BE2C (cell line): ENCODE data around the gene LAMC2.

Source experiments
- DNase-seq: peaks from one replicate; pipeline ENCODE4 v3.0.0-alpha.2; 2020
- H3K27me3 ChIP-seq: fragments of 250-450 bp; sonication (Bioruptor Pico); 2 replicates; pipeline ENCODE4 v1.5.1; 2020; ENCODE audit warnings: mild to moderate bottlenecking
- H3K36me3 ChIP-seq: fragments of 250-450 bp; sonication (Bioruptor Pico); 2 replicates; pipeline ENCODE4 v1.5.1; 2020; ENCODE audit warnings: mild to moderate bottlenecking
- H3K4me1 ChIP-seq: fragments of 250-450 bp; sonication (Bioruptor Pico); 2 replicates; pipeline ENCODE4 v1.5.1; 2020
- H3K4me3 ChIP-seq: 2 replicates; pipeline ENCODE4 v1.5.1; 2011; ENCODE audit warnings: low read depth, low read length
- H3K9me3 ChIP-seq: fragments of 250-450 bp; sonication (Bioruptor Pico); 2 replicates; pipeline ENCODE4 v1.5.1; 2020
- CTCF ChIP-seq: IDR thresholded peaks from 2 replicates; pipeline ENCODE4 v1.5.1; 2012; ENCODE audit warnings: mild to moderate bottlenecking, low read depth, low read length

LAMC2 gene

DNA sequence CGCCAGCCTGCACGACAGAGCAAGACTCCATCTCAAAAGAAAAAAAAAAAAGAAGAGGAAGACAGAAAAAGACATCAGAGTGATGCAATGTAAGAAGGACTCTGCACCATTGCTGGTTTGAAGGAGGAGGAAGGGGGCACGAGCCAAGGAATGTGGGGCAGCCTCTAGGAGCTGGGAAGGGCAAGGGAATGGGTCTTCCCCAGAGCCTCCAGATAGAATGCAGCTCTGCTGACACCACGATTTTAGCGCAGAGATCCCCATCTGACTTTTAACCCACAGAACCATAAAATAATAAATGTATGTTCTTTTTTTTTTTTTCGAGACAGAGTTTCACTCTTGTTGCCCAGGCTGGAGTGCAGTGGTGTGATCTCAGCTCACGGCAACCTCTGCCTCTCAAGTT is 33.9 kb upstream of the LAMC2 start:
- H3K27me3 ChIP-seq, result no peaks in the 10 kb centered on the region
- no peaks in the 10 kb centered on the region for H3K4me1 ChIP-seq
- no peaks in the 10 kb centered on the region for H3K36me3 ChIP-seq
- H3K9me3 ChIP-seq, result no peaks in the 10 kb centered on the region
- H3K4me3 ChIP-seq, result no peak overlapping the region
- TF ChIP-seq CTCF, result no peak
- DNase-seq, result no peak

- no peaks in the 10 kb centered on the region for H3K4me1 ChIP-seq
- no peak overlapping the region for H3K4me3 ChIP-seq
- no peaks in the 10 kb centered on the region for H3K27me3 ChIP-seq
- H3K9me3 ChIP-seq, result no peaks in the 10 kb centered on the region
- no peak for TF ChIP-seq CTCF
- no peaks in the 10 kb centered on the region for H3K36me3 ChIP-seq
- no peak for DNase-seq
Observed at GRCh38 chr1:183155939-183156338, 30.1 kb upstream of the LAMC2 start.

- no peak for DNase-seq
- no peak for TF ChIP-seq CTCF
- Histone ChIP-seq H3K27me3 (no peaks in the 10 kb centered on the region), H3K4me3 (no peak overlapping the region), H3K9me3 (no peaks in the 10 kb centered on the region), H3K4me1 (no peaks in the 10 kb centered on the region), H3K36me3 (no peaks in the 10 kb centered on the region)
Observed at GRCh38 chr1:183159960-183160359, 26.1 kb upstream of the LAMC2 start.

GRCh38 chr1:183161391-183161790 is 24.7 kb upstream of the LAMC2 start:
- no peaks in the 10 kb centered on the region for H3K36me3 ChIP-seq
- no peak for TF ChIP-seq CTCF
- no peaks in the 10 kb centered on the region for H3K9me3 ChIP-seq
- no peak overlapping the region for H3K4me3 ChIP-seq
- H3K4me1 ChIP-seq, result no peaks in the 10 kb centered on the region
- no peak for DNase-seq
- no peaks in the 10 kb centered on the region for H3K27me3 ChIP-seq

DNA sequence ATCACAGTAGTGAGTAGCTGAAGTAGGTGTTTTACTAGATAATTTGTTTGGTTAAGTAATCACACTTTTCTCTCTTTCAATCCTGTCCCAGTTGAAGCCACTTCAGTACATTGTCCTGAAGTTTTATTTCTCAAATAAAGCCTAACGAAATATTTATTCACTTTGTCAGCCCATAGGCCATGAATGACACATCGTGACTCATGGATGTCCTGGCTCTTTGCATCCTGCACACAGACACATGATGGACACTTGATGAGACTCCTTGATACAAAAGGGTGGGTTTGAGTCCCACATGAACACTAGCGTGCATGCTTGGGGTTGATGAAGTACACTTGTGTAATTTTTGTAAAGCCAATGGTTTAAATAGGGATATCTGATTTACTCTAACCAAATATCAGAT is 22.7 kb upstream of the LAMC2 start:
- Histone ChIP-seq H3K27me3 (no peaks in the 10 kb centered on the region), H3K36me3 (no peaks in the 10 kb centered on the region), H3K9me3 (no peaks in the 10 kb centered on the region), H3K4me3 (no peak overlapping the region), H3K4me1 (no peaks in the 10 kb centered on the region)
- DNase-seq, result no peak
- TF ChIP-seq CTCF, result no peak

DNA sequence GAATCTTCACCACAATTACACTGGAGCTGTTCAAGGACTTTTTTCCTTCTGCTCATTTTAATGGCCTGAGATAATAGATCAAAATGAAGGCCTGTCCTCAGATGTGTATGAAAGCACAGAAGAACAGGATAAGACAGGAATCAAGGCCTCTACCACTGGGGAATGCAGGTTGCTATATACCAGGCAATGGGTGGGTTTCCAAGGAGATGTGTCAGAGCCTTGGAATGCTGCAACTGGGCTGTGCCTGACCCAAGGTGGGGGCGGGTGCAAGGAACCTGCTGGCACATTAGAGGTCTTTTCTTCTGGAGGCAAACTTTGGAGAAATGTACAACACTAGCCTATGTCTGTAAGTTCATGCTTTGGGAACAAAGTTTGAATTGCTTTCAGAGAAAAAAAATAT is 21.7 kb upstream of the LAMC2 start:
- H3K36me3 ChIP-seq, result no peaks in the 10 kb centered on the region
- no peaks in the 10 kb centered on the region for H3K27me3 ChIP-seq
- no peak overlapping the region for H3K4me3 ChIP-seq
- TF ChIP-seq CTCF, result no peak
- DNase-seq, result no peak
- H3K4me1 ChIP-seq, result no peaks in the 10 kb centered on the region
- no peaks in the 10 kb centered on the region for H3K9me3 ChIP-seq
